Loucy (cell line): ENCODE data around the gene PLEKHM2.

Source experiments
- EZH2phosphoT487 ChIP-seq: fragments of 200-600 bp; IDR thresholded peaks from 2 replicates; pipeline ENCODE4 v1.6.1; 2018; ENCODE audit warnings: antibody characterized with exemption, mild to moderate bottlenecking, moderate library complexity, borderline replicate concordance
- TF ChIP-seq, protein P1 (sequence below): fragments of 200-600 bp; sonication (generic); conservative IDR thresholded peaks from 2 replicates; pipeline ENCODE4 v1.5.1; 2014; ENCODE audit warnings: mild to moderate bottlenecking, antibody characterized with exemption, low read length

DNA sequence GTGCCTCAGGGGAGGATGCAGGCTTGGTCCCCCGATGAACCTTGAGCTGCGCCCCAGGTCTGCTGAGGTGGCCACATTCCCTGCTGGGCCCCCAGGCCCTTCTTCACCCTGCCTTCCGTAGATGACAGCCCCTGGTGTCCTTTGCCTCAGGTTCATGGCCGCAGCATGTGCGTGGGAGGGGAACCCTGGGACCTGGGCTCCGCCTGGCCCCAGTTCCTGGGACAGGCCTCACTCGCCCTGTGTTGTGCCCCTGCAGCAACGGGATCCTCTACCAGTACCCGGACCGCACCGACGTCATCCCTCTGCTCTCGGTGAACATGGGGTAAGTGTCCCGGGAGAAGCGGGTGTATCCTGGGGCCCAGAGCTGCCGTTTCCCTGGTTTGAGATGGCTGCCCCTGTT is 46.8 kb downstream of the PLEKHM2 start:
- TF ChIP-seq, protein P1, sequence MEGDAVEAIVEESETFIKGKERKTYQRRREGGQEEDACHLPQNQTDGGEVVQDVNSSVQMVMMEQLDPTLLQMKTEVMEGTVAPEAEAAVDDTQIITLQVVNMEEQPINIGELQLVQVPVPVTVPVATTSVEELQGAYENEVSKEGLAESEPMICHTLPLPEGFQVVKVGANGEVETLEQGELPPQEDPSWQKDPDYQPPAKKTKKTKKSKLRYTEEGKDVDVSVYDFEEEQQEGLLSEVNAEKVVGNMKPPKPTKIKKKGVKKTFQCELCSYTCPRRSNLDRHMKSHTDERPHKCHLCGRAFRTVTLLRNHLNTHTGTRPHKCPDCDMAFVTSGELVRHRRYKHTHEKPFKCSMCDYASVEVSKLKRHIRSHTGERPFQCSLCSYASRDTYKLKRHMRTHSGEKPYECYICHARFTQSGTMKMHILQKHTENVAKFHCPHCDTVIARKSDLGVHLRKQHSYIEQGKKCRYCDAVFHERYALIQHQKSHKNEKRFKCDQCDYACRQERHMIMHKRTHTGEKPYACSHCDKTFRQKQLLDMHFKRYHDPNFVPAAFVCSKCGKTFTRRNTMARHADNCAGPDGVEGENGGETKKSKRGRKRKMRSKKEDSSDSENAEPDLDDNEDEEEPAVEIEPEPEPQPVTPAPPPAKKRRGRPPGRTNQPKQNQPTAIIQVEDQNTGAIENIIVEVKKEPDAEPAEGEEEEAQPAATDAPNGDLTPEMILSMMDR = no peak
- TF ChIP-seq EZH2phosphoT487 = no peak
